ENCODE data around the gene PAPPA. TPM values are rescaled to one million over a fixed set of nuclear protein-coding genes. Genes with fewer than 3 reads are reported as not detected.

The PAPPA gene
- total and polyA plus RNA-seq, 2 donors from 2014 or later = 4.2 to 10.2 TPM

DNA sequence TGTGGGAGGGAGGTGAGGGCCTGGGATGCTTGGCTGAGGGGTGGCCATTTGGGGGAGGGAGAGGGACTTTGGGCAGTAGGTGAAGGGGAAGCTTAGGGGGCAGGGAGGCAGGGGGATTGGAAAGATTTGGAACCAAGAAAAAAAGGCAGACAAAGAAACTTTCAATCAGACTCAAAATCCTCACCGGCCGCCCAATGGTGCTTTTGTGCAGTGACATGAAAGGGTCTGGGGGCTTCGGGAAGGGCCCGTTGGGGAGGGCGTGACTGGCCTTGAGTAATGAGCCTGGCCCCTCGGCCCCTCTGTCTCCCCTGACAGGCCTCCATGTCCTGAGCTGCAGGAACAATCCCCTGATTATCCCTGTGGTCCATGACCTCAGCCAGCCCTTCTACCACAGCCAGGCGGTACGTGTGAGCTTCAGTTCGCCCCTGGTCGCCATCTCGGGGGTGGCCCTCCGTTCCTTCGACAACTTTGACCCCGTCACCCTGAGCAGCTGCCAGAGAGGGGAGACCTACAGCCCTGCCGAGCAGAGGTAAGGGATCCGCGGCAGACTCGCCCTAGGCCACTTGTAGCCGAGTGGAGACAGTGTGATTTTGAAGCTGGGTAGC is 181.1 kb downstream of the PAPPA start:
- Histone ChIP-seq H3K27ac (ENCODE audit: low read depth in 2 of 2, low read length in 2 of 2) (no peak overlapping the region), H3K9ac (ENCODE audit: low read length in 3 of 3) (no peak overlapping the region), H3K27me3 (ENCODE audit: control insufficient read depth, insufficient read depth, low read length) (no peaks in the 10 kb centered on the region), H3K4me1 (ENCODE audit: control insufficient read depth in 2 of 3, insufficient read depth in 2 of 3, low read depth in 1 of 3, low read length in 3 of 3) (no peaks in the 10 kb centered on the region), H3K4me3 (ENCODE audit: low read length in 3 of 3) (no peak overlapping the region), H3K36me3 (ENCODE audit: control insufficient read depth in 2 of 3, insufficient read depth in 3 of 3, low read length in 3 of 3) (no peaks in the 10 kb centered on the region), H3K9me3 (ENCODE audit: control insufficient read depth in 2 of 3, insufficient read depth in 1 of 3, low read length in 3 of 3) (no peaks in the 10 kb centered on the region)
- TF ChIP-seq CTCF (IDR thresholded peaks at IDR 0.05; ENCODE audit: borderline replicate concordance, extremely low read depth, insufficient read depth) = no peak
- FAIRE-seq = no peak
- intact Hi-C loops (cut with DNase I) = no loop called here
- no peak for DNase-seq

GRCh38 chr9:116335392-116335791 is 181.8 kb downstream of the PAPPA start:
- DNase-seq = no peak
- Histone ChIP-seq H3K9me3 (ENCODE audit: control insufficient read depth in 2 of 3, insufficient read depth in 1 of 3, low read length in 3 of 3) (no peaks in the 10 kb centered on the region), H3K36me3 (ENCODE audit: control insufficient read depth in 2 of 3, insufficient read depth in 3 of 3, low read length in 3 of 3) (no peaks in the 10 kb centered on the region), H3K4me1 (ENCODE audit: control insufficient read depth in 2 of 3, insufficient read depth in 2 of 3, low read depth in 1 of 3, low read length in 3 of 3) (no peaks in the 10 kb centered on the region), H3K27me3 (ENCODE audit: control insufficient read depth, insufficient read depth, low read length) (no peaks in the 10 kb centered on the region), H3K9ac (ENCODE audit: low read length in 3 of 3) (no peak overlapping the region), H3K4me3 (ENCODE audit: low read length in 3 of 3) (no peak overlapping the region), H3K27ac (ENCODE audit: low read depth in 2 of 2, low read length in 2 of 2) (no peak overlapping the region)
- no peak for TF ChIP-seq CTCF (IDR thresholded peaks at IDR 0.05; ENCODE audit: borderline replicate concordance, extremely low read depth, insufficient read depth)
- FAIRE-seq = no peak
- intact Hi-C loops (cut with DNase I) = no loop called here

- intact Hi-C loops (cut with DNase I) = no loop called here
- Histone ChIP-seq H3K9me3 (ENCODE audit: control insufficient read depth in 2 of 3, insufficient read depth in 1 of 3, low read length in 3 of 3) (no peaks in the 10 kb centered on the region), H3K27me3 (ENCODE audit: control insufficient read depth, insufficient read depth, low read length) (no peaks in the 10 kb centered on the region), H3K4me1 (ENCODE audit: control insufficient read depth in 2 of 3, insufficient read depth in 2 of 3, low read depth in 1 of 3, low read length in 3 of 3) (no peaks in the 10 kb centered on the region), H3K36me3 (ENCODE audit: control insufficient read depth in 2 of 3, insufficient read depth in 3 of 3, low read length in 3 of 3) (no peaks in the 10 kb centered on the region), H3K27ac (ENCODE audit: low read depth in 2 of 2, low read length in 2 of 2) (no peak overlapping the region), H3K4me3 (ENCODE audit: low read length in 3 of 3) (no peak overlapping the region), H3K9ac (ENCODE audit: low read length in 3 of 3) (no peak overlapping the region)
- no peak for FAIRE-seq
- DNase-seq = no peak
- TF ChIP-seq CTCF (IDR thresholded peaks at IDR 0.05; ENCODE audit: borderline replicate concordance, extremely low read depth, insufficient read depth) = no peak
These were observed 182.7 kb downstream of the PAPPA start for GRCh38 chr9:116336133-116336862.
